GM12892 (cell line): ENCODE data around the gene EDA.

Experiments used
- POLR2A ChIP-seq: IDR thresholded peaks from 2 replicates; pipeline ENCODE4 v1.6.1; 2011; ENCODE audit warnings: low read depth, low read length, control low read depth
- TAF1 ChIP-seq: IDR thresholded peaks from 2 replicates; pipeline ENCODE4 v1.6.1; 2011; ENCODE audit warnings: low read depth, mild to moderate bottlenecking, control low read depth, low read length, borderline replicate concordance

DNA sequence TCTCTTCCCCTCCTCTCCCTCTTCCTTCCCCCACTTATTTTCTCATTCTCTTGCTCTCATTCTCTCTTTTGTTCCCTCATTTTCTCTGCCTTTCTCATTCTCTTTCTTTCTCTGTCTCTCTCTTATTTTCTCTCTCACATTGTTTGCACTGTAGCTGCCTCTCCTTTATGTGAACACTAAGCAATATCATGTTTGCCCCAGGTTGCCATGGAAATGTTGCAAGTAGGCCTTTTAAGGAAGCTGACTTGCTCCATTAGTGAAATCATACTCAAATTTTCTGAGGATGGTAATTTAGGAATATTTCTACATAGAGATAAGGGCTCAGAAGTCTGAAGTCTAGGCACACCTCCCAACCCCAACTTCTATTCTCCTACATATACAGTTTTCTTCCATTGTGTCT is 130.1 kb downstream of the EDA start:
- TF ChIP-seq POLR2A (no peak), TAF1 (no peak)
